HepG2 (cell line): ENCODE data around the gene GUCY2D. TPM values are rescaled to one million over a fixed set of nuclear protein-coding genes. Genes with fewer than 3 reads are reported as not detected.

ENCODE experiments used
- CREM ChIP-seq, 2 experiments: sonication (generic) in 1 of 2; formaldehyde crosslinking in 1 of 2; IDR thresholded peaks; 2 replicates each; pipeline versions ENCODE4 v1.4.0 to v1.6.1; 2016 to 2020; ENCODE audit warnings: antibody characterized with exemption in 1 of 2, mild to moderate bottlenecking in 1 of 2, missing genetic modification reagents in 1 of 2
- DNMT3B ChIP-seq: conservative IDR thresholded peaks from 2 replicates; pipeline ENCODE4 v1.6.1; 2016; ENCODE audit warnings: missing biosample characterization, control low read depth
- GATA4 ChIP-seq: sonication (generic); IDR thresholded peaks from 2 replicates; pipeline ENCODE4 v1.6.1; 2016; ENCODE audit warnings: antibody characterized with exemption, low read depth, borderline replicate concordance
- JUND ChIP-seq: sonication (generic); formaldehyde crosslinking; IDR thresholded peaks from 2 replicates; pipeline ENCODE4 v1.8.0; 2022; ENCODE audit warnings: mild to moderate bottlenecking, missing genetic modification reagents
- MEIS1 ChIP-seq: sonication (generic); formaldehyde crosslinking; IDR thresholded peaks from 2 replicates; pipeline ENCODE4 v1.9.0; 2021; ENCODE audit warnings: mild to moderate bottlenecking, missing genetic modification reagents, moderate library complexity, borderline replicate concordance
- NR3C1 ChIP-seq: sonication (generic); formaldehyde crosslinking; IDR thresholded peaks from 2 replicates; pipeline ENCODE4 v1.4.0; 2020; ENCODE audit warnings: missing genetic modification reagents
- RFX3 ChIP-seq: IDR thresholded peaks from 2 replicates; pipeline ENCODE4 v1.6.1; 2016; ENCODE audit warnings: missing biosample characterization, missing genetic modification reagents
- RFX5 ChIP-seq: IDR thresholded peaks from 2 replicates; pipeline ENCODE4 v1.6.1; 2011; ENCODE audit warnings: low read depth, low read length, improper control_type of control experiment
- SCMH1 ChIP-seq: sonication (generic); formaldehyde crosslinking; IDR thresholded peaks from 2 replicates; pipeline ENCODE4 v1.9.0; 2021; ENCODE audit warnings: missing genetic modification reagents, mild to moderate bottlenecking, borderline replicate concordance
- SNAI1 ChIP-seq: sonication (generic); formaldehyde crosslinking; IDR thresholded peaks from 2 replicates; pipeline ENCODE4 v1.5.0; 2020; ENCODE audit warnings: mild to moderate bottlenecking, missing genetic modification reagents, borderline replicate concordance
- SNAPC4 ChIP-seq: sonication (generic); formaldehyde crosslinking; IDR thresholded peaks from 2 replicates; pipeline ENCODE4 v1.4.0; 2020; ENCODE audit warnings: mild to moderate bottlenecking, missing genetic modification reagents
- ZBTB7A ChIP-seq: sonication (generic); formaldehyde crosslinking; IDR thresholded peaks from 2 replicates; pipeline ENCODE4 v1.8.0; 2022; ENCODE audit warnings: mild to moderate bottlenecking, missing genetic modification reagents
- ZFX ChIP-seq: sonication (generic); formaldehyde crosslinking; IDR thresholded peaks from 2 replicates; pipeline ENCODE4 v1.4.0; 2020; ENCODE audit warnings: mild to moderate bottlenecking, low read depth, missing genetic modification reagents, moderate library complexity
- ZNF33A ChIP-seq: sonication (generic); formaldehyde crosslinking; IDR thresholded peaks from 2 replicates; pipeline ENCODE4 v1.5.1; 2020; ENCODE audit warnings: missing genetic modification reagents, mild to moderate bottlenecking, moderate library complexity, borderline replicate concordance
- ZNF564 ChIP-seq: sonication (generic); formaldehyde crosslinking; IDR thresholded peaks from 2 replicates; pipeline ENCODE4 v1.8.1; 2023; ENCODE audit warnings: mild to moderate bottlenecking, missing genetic modification reagents
- ZNF766 ChIP-seq: sonication (generic); formaldehyde crosslinking; IDR thresholded peaks from 2 replicates; pipeline ENCODE4 v1.5.0; 2020; ENCODE audit warnings: missing genetic modification reagents, borderline replicate concordance
- ZNF839 ChIP-seq: sonication (generic); formaldehyde crosslinking; IDR thresholded peaks from 2 replicates; pipeline ENCODE4 v1.4.0; 2020; ENCODE audit warnings: missing genetic modification reagents, mild to moderate bottlenecking, borderline replicate concordance
- polyA plus RNA-seq, 8 experiments: library from polyadenylated mRNA; depleted of rRNA in 3 of 8; stranded (reverse) in 7 of 8; unstranded in 1 of 8; fragments of >200 nt; fragmentation: Illumina TruSeq in 4 of 8; extraction: Trizol in 4 of 8; gene quantifications; 2 replicates each; pipeline versions ENCODE4 v1.2.1 to v1.2.3, GENCODE V29; 2011 to 2016; ENCODE audit warnings: low read depth in 4 of 8, missing spikeins in 1 of 8, mixed read lengths in 1 of 8; ENCODE audit not compliant: insufficient read depth in 1 of 8
- total RNA-seq, 5 experiments: library from RNA; depleted of rRNA; stranded (reverse); fragments of >200 nt; fragmentation: Illumina TruSeq; extraction: Trizol; gene quantifications; 2 replicates each; pipeline ENCODE4 v1.2.3, GENCODE V29; 2016; ENCODE audit warnings: low read depth in 1 of 5
- TF ChIP-seq, protein P1 (sequence below): sonication (generic); formaldehyde crosslinking; IDR thresholded peaks from 2 replicates; pipeline ENCODE4 v1.5.0; 2020; ENCODE audit warnings: mild to moderate bottlenecking, low read depth, missing genetic modification reagents, borderline replicate concordance
- TF ChIP-seq, protein P2 (sequence below), 2 experiments: sonication (generic) in 1 of 2; formaldehyde crosslinking in 1 of 2; IDR thresholded peaks; 2 replicates each; pipeline versions ENCODE4 v1.4.0 to v1.6.1; 2018 to 2020; ENCODE audit warnings: missing genetic modification reagents in 2 of 2, borderline replicate concordance in 1 of 2, low read depth in 1 of 2, mild to moderate bottlenecking in 1 of 2, missing biosample characterization in 1 of 2
- TF ChIP-seq, protein P3 (sequence below): sonication (generic); formaldehyde crosslinking; conservative IDR thresholded peaks from 2 replicates; pipeline ENCODE4 v1.8.0; 2022; ENCODE audit warnings: missing genetic modification reagents

The GUCY2D gene
- total and polyA plus RNA-seq, 2 of the 13 experiments (the other 11 are each of a cell fraction or from before 2014, with no cell fraction given): not detected

GRCh38 chr17:8016632-8017424 is 14.4 kb downstream of the GUCY2D start (continued):
- TF ChIP-seq SCMH1 (CRISPR knock-in tag) (no peak), ZNF839 (CRISPR knock-in tag) (no peak), RFX5 (no peak), SNAI1 (CRISPR knock-in tag) (no peak), ZNF564 (CRISPR knock-in tag) (no peak), NR3C1 (no peak), ZNF33A (no peak), GATA4 (no peak), CREM (IDR thresholded peaks at IDR 0.05) (0 out of 2 replicates have a peak, but pooled peaks have one; percentile 16), CREM (CRISPR knock-in tag; IDR thresholded peaks at IDR 0.05) (no peak), ZFX (peak; percentile 52), ZNF766 (0 out of 2 replicates have a peak, but pooled peaks have one; percentile 19), JUND (no peak), SNAPC4 (CRISPR knock-in tag) (no peak), ZBTB7A (CRISPR knock-in tag) (no peak), MEIS1 (CRISPR knock-in tag) (no peak), RFX3 (CRISPR knock-in tag) (no peak), DNMT3B (CRISPR knock-in tag) (no peak)
- TF ChIP-seq, protein P1, sequence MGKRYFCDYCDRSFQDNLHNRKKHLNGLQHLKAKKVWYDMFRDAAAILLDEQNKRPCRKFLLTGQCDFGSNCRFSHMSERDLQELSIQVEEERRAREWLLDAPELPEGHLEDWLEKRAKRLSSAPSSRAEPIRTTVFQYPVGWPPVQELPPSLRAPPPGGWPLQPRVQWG (CRISPR knock-in tag): no peak
- TF ChIP-seq, protein P2, sequence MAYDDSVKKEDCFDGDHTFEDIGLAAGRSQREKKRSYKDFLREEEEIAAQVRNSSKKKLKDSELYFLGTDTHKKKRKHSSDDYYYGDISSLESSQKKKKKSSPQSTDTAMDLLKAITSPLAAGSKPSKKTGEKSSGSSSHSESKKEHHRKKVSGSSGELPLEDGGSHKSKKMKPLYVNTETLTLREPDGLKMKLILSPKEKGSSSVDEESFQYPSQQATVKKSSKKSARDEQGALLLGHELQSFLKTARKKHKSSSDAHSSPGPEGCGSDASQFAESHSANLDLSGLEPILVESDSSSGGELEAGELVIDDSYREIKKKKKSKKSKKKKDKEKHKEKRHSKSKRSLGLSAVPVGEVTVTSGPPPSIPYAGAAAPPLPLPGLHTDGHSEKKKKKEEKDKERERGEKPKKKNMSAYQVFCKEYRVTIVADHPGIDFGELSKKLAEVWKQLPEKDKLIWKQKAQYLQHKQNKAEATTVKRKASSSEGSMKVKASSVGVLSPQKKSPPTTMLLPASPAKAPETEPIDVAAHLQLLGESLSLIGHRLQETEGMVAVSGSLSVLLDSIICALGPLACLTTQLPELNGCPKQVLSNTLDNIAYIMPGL (CRISPR knock-in tag; IDR thresholded peaks at IDR 0.05; ENCODE audit: borderline replicate concordance in 1 of 2, low read depth in 1 of 2): peak in 1 of 2 experiments; percentile 62; a peak in 2 of 4 replicates
- TF ChIP-seq, protein P3, sequence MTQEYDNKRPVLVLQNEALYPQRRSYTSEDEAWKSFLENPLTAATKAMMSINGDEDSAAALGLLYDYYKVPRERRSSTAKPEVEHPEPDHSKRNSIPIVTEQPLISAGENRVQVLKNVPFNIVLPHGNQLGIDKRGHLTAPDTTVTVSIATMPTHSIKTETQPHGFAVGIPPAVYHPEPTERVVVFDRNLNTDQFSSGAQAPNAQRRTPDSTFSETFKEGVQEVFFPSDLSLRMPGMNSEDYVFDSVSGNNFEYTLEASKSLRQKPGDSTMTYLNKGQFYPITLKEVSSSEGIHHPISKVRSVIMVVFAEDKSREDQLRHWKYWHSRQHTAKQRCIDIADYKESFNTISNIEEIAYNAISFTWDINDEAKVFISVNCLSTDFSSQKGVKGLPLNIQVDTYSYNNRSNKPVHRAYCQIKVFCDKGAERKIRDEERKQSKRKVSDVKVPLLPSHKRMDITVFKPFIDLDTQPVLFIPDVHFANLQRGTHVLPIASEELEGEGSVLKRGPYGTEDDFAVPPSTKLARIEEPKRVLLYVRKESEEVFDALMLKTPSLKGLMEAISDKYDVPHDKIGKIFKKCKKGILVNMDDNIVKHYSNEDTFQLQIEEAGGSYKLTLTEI: no peak
